GM20431 (cell line): Measurements from ENCODE around the gene HOXC5.

ENCODE experiments used
- in situ Hi-C: fragments of 300-500 bp; cut with MseI, MboI; formaldehyde crosslinking; loops from one replicate; pipeline ENCODE4 v1.15.0; 2020; ENCODE audit warnings: low sequenced_read_pairs; ENCODE audit not compliant: unreplicated experiment

Gene HOXC5

DNA sequence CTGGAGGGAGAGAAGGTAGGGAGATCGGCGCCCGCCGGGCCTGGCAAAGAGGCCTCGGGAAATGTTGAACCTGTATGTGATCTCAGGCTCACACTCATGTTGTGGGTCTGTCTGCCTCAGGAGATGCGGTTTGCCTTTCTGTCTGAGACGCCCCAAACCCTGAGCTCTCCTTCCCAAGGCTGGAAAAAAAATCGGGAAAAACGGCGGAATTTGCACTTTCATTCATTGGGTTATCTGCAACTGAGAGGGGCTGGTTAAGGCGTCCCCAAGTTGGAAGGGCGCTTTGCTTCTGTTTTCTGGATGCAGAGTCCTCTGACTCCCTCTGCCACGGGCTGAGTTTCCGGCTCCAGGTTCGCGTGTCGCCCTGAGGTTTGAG, 37.9 kb upstream of the HOXC5 start:
- in situ Hi-C loops, result loop anchor here (10.0 kb wide), 1 partner anchor 210 kb away; no protein-coding TSS in a partner anchor

DNA sequence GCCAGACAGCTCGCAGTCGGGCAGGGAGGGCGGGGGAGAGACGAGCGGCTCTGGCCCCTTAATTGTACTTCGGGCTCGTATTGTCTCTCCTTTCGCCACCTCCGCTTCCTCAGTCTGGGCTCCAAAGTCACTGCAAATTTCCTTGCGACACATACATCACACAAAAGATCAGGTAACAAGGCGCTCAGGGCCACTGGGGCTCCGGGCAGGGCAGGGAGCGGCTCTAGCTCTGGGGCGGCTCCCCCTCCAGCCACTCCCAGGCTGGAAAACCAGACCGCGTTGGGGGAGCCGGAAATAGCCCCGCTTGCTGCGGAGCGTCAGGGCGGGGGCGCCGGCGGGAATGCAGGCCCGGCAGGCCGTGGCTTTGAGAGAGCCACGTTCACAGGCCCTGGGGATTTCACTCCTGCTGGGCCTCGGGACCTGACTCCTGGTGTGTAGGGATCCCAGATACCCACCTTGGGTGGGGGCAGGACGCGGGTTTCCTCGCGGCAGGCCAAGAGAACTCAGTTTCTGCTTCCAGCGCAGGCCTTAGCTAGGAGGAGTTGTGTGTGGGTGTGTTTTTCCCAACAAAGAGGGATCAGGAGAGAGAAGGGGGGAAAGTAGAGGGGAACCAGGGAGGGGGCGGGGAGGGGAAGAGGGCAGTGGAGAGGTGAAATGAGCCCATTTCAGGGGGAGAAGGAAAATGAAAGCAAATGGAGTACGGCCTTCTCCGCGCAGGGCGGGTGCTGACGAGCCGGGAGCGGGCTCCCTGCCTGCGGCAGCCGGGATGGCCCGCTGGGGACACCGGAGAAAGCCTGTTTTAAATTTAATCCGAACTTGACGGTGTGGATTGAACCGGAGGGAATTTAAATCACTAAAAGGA, 37.2 kb upstream of the HOXC5 start:
- in situ Hi-C loops, result loop anchor here (10.0 kb wide), 1 partner anchor 209 kb away; no protein-coding TSS in a partner anchor

DNA sequence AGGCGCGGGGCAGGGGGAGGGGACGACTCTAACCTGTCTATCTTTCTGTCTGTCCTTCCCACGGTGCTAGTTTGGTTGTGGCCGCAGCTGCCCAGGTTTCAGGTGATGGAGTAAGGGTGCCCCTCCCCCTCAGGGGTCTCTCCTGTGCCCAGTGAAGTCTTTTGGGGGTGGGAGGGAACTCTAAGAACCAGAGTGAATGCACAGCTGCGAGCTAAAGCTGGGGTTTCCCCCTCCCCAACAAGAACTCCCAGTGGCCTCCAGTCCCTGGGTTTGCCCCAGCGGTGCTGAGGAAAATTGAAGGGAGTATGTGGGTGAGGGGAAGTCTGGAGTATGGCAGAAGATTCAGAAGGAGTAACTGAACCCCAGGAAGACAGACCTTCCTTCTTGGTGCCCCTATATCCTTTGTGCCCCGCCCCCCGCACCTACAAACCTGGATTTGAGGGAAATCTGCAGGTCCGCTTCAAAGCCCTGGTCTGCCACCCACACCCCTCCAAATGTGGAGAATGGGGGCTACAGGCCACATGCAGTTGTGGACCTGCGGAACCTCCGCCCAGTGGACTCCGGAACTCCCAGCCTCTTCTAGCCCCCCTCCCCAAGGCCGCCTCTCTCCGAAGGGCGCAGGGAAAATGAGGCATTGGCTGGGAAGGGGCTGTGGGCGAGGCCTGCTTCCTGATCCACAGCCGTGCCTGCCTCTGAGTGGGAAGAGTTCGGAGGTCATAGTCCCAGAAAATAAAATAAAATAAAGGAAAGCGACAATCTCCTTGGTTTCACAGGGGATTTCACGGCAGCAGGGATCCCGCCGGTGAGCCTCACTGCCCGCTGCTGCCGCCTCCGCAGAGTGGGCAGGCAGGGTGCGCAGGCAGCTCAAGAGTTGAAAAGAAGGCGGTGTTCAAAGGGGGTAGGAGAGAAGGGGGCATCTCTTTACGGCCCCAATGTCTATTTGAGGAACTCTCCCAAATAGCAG, 36.3 kb upstream of the HOXC5 start:
- in situ Hi-C loops, result loop anchor here (10.0 kb wide), 1 partner anchor 208 kb away; no protein-coding TSS in a partner anchor

DNA sequence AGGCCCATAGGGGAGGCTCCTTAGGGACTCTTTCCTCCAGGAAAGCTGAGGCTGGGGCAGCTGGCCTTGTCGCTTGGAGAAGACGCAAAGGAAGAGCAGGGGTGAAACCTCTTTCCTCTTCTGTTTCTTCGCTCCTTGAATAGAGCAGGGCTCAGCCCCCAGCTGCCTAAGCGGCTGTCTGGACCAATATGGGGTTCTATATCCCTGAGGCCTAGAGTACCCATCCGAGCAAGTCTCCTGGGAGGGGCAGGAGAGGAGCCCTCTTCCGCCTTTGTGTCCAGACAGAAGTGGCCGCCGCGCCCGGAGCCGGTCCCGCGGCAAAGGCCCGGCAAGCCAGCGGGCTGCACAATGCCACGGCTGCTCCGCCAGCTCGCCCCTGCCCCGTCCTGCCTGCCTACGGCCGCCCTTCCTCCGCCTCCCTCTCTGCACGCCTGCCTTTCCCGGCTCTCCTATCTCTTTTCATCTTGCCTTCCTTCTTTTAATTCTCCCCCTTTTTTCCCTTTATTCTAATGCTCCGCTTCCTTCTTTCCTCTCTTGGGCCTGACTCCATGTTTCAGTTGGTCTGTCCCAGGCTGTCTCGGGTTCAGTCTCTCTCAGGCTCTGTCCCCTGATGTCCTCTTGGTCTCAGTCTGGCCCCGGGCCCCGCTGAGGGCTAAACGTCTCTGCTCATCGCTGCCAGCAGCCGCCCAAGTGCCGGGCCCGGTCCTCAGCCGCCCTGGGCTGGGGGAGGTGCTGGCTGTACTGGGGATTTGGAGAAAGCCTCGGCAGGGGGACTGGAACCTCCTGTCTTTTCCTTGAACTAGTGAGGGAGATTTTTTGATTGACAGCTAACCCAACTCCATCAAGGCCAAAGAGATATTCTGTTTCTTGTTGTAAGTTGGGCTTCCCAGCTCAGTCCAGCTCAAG, 35.4 kb upstream of the HOXC5 start:
- in situ Hi-C loops, result loop anchor here (10.0 kb wide), 1 partner anchor 207 kb away; no protein-coding TSS in a partner anchor

DNA sequence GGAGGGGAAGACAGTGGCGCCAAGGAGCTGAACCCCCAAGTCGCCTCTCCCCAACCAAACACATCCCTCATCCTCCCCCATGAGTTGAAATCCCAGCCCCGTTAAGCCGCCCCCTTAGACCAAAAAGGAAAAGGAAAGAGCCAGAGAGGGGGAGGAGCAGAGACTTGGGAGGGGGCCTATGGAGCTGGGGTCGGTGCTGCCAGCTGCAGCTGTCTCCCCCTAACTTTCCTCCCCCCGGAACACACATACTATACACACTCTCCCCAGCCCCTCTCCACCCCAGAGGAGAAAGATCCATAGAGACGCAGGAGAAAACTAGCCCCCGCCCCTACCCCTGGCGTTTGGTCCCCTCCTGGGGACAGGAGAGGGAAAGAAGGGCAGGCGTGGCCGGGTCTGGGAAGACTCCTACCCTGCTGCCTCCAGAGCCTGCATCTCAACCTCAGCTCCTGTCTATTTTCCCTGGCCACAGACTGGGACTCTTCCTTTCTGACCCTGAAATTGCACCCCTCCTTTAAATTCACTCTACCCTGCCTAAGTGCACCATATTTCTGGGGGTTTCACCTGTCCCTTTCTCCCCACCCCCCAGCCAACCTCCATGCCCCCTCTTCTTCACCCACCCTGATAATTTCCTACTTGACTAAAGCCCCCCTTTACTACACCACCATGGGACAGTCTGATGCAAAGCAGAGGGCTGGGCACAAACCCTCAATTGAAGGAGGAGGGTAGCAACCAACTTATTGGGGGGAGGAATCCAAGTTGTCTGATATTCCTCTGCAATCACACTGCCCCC, 34.5 kb upstream of the HOXC5 start:
- in situ Hi-C loops, result loop anchor here (10.0 kb wide), 1 partner anchor 206 kb away; no protein-coding TSS in a partner anchor

DNA sequence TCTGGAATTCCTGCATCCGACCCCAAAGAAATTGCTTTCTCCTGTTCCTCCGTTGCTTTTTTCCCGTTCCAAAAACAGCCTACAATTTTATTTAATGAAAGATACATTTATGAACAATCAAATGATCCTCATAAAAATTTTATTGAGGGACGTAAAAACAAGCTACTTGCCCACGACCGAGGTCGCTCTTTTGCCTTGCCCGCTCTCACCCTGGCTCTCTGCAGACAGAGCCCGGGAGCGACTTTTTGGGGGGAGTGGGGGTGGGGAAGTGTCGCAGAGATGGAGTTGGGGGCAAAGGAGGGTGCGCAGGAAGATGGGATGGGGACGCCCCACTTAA, 34.0 kb upstream of the HOXC5 start:
- in situ Hi-C loops, result loop anchor here (10.0 kb wide), 1 partner anchor 206 kb away; no protein-coding TSS in a partner anchor

DNA sequence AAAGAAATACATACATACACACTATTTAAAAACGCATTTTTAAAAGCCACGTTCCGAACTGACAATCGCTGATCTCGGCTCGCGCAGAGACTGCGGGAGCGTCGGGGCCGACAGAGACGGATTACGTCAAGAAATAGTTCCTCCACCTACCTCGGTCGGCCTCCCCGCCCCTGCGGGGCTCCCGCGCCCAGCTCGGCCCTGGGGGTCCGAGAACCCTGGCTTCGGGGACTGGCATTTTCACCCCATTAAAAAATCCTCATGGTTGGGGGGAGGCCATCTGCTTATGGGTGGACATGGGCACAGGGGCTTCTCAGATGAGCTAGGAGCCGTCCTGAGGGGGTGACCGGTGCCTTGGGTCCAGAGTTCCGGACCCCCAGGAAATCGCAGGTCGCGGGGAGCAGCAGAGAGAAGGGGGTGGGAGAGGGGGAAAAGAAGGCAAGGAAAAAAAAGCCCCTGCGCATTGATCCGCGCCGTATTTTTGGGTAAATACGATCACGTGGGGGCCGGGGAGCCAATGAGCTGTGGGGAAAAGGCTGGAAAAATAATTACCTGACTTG, 33.2 kb upstream of the HOXC5 start:
- in situ Hi-C loops, result loop anchor here (10.0 to 25.0 kb wide), 2 partner anchors 205 to 363 kb away; partner anchors contain the start of gene GPR84

DNA sequence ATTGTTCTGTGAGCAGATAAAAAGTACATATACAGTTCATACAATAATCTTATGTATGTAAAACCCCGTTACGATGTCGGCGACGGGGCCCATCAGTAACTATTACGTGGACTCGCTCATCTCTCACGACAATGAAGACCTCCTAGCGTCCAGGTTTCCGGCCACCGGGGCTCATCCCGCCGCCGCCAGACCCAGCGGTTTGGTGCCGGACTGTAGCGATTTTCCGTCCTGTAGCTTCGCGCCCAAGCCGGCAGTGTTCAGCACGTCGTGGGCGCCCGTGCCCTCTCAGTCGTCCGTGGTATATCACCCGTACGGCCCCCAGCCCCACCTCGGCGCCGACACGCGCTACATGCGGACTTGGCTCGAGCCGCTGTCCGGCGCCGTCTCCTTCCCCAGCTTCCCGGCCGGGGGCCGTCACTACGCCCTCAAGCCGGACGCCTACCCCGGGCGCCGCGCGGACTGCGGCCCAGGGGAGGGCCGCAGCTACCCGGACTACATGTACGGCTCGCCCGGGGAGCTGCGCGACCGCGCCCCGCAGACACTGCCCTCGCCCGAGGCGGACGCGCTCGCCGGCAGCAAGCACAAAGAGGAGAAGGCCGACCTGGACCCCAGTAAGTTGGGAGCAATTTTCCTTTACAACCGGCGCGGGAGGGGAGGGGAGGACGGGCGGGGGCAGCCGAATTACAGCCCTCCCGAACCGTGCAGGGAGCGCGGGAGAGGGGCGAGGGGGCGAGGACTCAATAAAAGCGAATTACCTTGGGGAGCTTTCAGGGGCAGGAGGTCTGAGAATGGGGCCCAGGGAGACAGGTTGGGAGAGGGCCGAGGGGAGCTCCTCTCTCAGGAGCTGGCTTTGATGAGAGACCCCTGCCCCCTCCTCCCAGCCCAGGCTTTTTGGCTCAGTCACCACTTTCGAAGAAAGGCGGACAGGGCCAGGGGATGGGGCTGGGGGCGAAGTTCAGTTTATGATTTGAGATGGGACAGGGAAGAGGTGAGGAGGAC, 32.4 kb upstream of the HOXC5 start, which contains the start of gene HOXC9:
Gene HOXC9, plus strand, starts transcription at position 46 of the 999 bp plus-strand sequence. Its CDS starts 28 bp downstream, at position 74.
- in situ Hi-C loops, result loop anchor here (25.0 kb wide), 1 partner anchor 362 kb away; the partner anchor contains the start of gene GPR84

DNA sequence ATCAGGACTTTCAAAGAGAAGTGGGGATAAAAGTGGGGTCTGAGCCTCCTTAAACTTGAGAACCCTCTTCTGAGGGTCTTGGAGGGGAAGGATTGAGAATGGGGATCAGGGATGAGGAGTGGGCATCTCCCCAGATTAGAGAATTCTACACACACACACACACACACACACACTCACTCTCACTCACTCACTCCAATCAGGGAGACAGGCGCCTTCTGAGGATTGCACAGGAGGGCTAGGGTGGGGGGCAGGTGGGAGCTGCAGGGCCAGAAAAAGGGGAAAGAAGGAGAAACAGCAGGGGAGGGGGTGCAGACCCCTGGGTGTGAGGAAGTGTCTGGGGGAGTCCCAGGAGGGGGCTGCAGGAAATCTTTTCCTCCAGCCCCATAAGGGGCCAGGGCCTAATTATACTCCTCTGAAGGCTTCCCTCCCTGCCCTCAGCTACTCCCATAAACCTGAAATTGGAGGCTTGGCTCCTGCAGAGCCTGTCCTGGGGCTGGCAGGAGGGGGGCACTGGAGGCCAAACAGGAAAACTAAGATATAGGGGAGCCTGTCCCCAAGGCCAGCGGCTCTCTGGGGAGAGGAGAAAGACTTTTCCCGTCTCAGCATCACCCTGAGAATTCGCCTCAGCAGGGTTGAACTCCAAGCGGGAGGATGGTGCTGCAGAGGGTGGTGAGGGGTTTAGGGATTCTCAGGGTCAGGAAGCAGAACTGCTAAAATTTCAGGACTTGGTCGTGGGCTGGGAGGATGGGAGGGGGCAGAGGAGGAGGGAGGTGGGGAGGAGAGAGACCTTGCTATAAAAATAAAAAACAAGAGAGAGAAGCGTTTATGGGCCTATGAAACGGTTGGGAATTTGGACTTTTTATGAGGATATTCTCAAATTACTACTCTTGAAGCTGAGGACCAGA, 31.3 kb upstream of the HOXC5 start:
- in situ Hi-C loops, result loop anchor here (25.0 kb wide), 1 partner anchor 361 kb away; the partner anchor contains the start of gene GPR84

DNA sequence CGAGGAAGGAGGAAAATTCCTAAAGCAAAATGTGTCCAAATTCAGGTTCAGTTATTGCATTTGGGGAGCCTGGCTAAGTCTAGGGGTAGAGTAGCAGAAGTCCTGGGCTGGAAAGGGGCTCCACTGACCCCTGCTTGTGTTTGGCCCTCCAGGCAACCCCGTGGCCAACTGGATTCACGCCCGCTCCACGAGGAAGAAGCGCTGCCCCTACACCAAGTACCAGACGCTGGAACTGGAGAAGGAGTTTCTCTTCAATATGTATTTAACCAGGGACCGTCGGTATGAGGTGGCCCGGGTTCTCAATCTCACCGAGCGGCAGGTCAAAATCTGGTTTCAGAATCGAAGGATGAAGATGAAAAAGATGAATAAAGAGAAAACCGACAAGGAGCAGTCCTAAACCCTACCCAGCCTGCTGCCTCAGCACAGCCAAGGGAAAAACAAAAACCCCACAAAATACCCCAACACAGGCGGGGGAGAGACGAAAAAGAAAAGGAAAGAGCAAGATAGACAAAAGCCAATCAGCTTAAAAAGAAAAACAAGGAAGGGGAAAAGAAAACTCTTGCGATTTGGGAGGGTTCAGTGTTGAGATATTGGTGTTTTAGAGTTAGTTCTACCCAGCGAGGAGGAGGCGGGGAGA, 30.5 kb upstream of the HOXC5 start:
- in situ Hi-C loops, result loop anchor here (25.0 kb wide), 1 partner anchor 360 kb away; the partner anchor contains the start of gene GPR84

DNA sequence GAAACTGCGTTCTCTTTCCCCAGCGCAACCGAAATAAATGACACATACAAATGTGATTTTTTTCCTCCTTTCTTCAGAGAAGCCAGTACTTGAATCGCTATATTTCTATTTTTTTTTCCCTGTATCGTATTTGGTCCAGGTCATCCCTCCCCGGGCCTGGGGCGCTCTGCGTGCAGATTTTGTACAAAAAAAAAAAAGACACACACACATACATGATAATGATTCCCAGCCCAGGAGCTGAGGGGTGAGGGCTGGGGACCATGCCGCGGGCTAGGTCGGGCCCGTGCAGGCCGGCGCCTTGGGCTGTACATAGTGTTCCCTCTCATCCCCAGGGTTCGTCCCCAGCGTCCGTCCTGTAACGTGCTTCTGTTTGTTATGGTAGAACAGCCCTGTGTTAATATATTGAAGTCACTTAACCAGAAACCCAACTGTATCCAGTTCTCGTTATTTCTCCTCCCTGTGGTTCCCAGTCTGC, 29.9 kb upstream of the HOXC5 start:
- in situ Hi-C loops, result loop anchor here (25.0 kb wide), 1 partner anchor 359 kb away; the partner anchor contains the start of gene GPR84

DNA sequence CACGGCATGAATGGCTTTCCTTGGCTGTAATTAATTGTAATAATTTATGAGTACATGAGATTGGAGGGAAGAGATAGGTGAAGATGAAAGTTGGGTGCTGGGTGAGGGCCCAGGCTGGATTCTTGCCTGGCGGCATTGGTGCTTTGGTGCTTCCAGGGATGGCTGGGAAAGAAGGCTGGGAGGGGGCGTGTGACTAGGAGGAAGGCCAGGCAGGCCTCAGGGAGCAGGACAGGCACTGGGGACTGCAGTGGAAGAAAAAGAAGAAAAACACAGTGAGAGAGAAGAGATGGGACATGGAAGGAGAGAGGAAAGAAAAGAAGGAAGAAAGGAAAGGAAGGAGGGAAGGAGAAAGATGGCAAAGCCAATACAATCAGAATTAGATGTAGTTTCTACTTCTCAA, 29.2 kb upstream of the HOXC5 start:
- in situ Hi-C loops, result loop anchor here (25.0 kb wide), 1 partner anchor 359 kb away; the partner anchor contains the start of gene GPR84

DNA sequence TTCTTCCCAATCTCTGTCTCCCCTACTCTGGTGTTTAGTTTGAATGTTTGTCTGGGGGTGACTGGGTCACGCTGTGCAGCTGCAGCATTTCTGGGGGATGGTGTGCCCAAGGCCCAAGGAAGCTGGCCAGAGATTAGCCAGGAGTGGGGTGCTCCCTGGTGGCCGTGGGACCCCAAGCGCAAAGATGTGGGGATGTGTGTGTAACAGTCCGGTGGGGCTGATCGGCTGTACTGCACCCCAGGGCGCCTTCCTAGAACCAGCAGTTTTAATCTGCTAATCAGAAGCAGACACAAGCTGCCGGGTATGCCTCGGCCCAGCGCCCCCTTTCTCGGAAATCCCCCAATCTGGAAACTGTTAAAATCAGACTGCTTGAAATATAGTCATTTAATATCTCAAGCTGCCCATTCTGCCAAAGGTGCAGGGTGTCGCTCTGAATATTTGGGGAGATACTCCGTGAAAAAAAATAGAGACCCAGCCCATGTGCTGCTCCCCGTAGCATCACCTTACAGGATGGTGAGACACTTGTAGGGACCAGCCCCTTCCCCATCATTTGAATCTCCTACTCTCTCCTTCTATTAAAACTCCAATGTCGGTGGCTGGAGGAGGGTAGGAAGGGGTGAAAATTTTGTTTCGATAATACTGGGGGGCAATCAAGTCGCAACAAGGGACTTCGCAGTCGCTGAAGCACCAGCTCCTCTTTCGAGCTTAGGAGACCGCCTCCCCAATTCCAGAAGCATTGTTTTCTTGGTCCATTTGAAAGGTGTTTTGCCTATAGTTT, 28.6 kb upstream of the HOXC5 start:
- in situ Hi-C loops, result loop anchor here (25.0 kb wide), 1 partner anchor 358 kb away; the partner anchor contains the start of gene GPR84

DNA sequence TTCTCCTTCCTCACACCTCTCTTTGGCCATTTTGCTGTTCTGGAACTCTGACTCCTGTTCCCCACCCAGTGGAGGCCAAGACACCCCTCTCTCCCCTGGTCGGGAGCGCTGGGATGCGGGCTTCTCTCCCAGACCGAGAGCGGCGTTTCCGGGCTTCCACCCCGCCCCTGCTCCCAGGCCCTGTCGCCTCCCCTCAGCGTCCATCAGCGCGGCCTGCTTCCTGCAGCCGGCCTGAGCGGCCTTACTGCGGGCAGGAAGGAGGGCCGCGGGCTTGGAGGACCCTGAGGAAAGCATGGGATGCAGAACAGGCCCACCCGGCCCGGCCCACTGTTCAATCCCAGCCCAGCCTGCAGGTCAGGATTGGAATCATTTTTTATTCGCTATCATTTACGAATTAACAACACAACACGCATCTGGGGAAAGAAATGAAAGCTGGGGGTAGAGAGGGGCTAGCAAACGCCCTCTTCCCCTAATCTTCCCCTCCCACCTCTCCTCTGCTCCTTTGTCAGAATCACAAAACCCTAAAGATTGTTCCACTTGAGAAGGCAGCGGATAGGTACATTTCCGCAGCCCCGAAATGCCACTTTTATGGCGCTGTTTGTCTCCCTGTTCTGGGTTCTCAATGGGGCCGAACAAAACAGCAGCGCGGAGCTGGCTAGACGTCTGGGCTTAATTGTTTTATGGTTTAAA, 27.9 kb upstream of the HOXC5 start:
- in situ Hi-C loops, result loop anchor here (25.0 kb wide), 1 partner anchor 357 kb away; the partner anchor contains the start of gene GPR84
